HepG2 (cell line): ENCODE data around the gene KIRREL3. TPM values are rescaled to one million over a fixed set of nuclear protein-coding genes. Genes with fewer than 3 reads are reported as not detected.

Source experiments
- ATAC-seq: fragments of 200-7000 bp; cut with Tn5 transposase; 3 replicates; pipeline ENCODE4 v1.9.1; 2020; ENCODE audit warnings: mild to moderate bottlenecking, moderate library complexity
- BruUV-seq: library from RNA; stranded (reverse); fragments of 400-500 nt; replicated peaks from 2 replicates; lab custom pipeline; 2021; lab: Mats Ljungman, UMichigan
- CTCF ChIA-PET: fragments of 300-600 bp; formaldehyde crosslinking; extraction: SDS; loops from one replicate; lab custom pipeline; 2021; ENCODE audit warnings: low total read pairs, inconsistent platforms, low intra/inter-chr PET ratio; lab: Yijun Ruan, JAX
- POLR2A ChIA-PET: fragments of 350-600 bp; sonication (Branson Sonifier 250); formaldehyde crosslinking; loops from one replicate; lab custom pipeline; 2020; ENCODE audit warnings: antibody characterized with exemption, inconsistent platforms; lab: Yijun Ruan, JAX
- DNase-seq: peaks from one replicate; pipeline ENCODE4 v3.0.0-alpha.2; 2015; ENCODE audit warnings: low spot score
- FAIRE-seq: peaks from 3 replicates; lab custom pipeline; 2011; peaks lifted over from hg19 to GRCh38; lab: Jason Lieb, UNC
- H2AFZ ChIP-seq: one replicate; pipeline ENCODE4 v1.6.1; 2011; ENCODE audit warnings: low read length, inconsistent platforms
- H3K27ac ChIP-seq: fragments of 300-600 bp; 3 replicates; pipeline ENCODE4 v1.8.0; 2011; ENCODE audit warnings: mixed run types, mild to moderate bottlenecking, mixed read lengths, low read length, inconsistent platforms; ENCODE audit not compliant: insufficient read depth; ENCODE audit errors: extremely low read length
- H3K27me3 ChIP-seq, 2 experiments: fragments of 200-600 bp in 1 of 2; 2 replicates in 1 of 2; 3 replicates in 1 of 2; pipeline versions ENCODE4 v1.6.0 to v1.8.0; 2011; ENCODE audit warnings: low read length in 2 of 2, mild to moderate bottlenecking in 2 of 2, moderate library complexity in 2 of 2, inconsistent platforms in 1 of 2; ENCODE audit not compliant: insufficient read depth in 2 of 2, control insufficient read depth in 1 of 2
- H3K36me3 ChIP-seq, 2 experiments: fragments of 200-600 bp in 1 of 2; replicated peaks in 1 of 2; 2 replicates in 1 of 2; 3 replicates in 1 of 2; pipeline versions ENCODE4 v1.5.1 to v1.8.0; 2011; ENCODE audit warnings: low read length in 2 of 2, inconsistent platforms in 1 of 2; ENCODE audit not compliant: insufficient read depth in 2 of 2, control insufficient read depth in 1 of 2
- H3K4me1 ChIP-seq: 2 replicates; pipeline ENCODE4 v1.5.1; 2012; ENCODE audit warnings: low read length, inconsistent platforms; ENCODE audit not compliant: insufficient read depth
- H3K4me2 ChIP-seq: 2 replicates; pipeline ENCODE4 v1.6.0; 2011; ENCODE audit warnings: low read depth, low read length, inconsistent platforms
- H3K4me3 ChIP-seq, 3 experiments: fragments of 200-600 bp in 1 of 3; sonication (generic), shearing (Covaris generic) in 1 of 3; replicated peaks in 1 of 3; 2 replicates each; pipeline ENCODE4 v1.5.1; 2011 to 2016; ENCODE audit warnings: low read length in 3 of 3, inconsistent platforms in 2 of 3, low read depth in 2 of 3, mild to moderate bottlenecking in 2 of 3, control low read depth in 1 of 3, mixed read lengths in 1 of 3; ENCODE audit not compliant: insufficient read depth in 1 of 3
- H3K79me2 ChIP-seq: one replicate; pipeline ENCODE4 v1.6.1; 2011; ENCODE audit warnings: low read length, inconsistent platforms; ENCODE audit not compliant: insufficient read depth
- H3K9ac ChIP-seq: 2 replicates; pipeline ENCODE4 v1.6.0; 2011; ENCODE audit warnings: mild to moderate bottlenecking, low read depth, low read length, inconsistent platforms; ENCODE audit not compliant: insufficient read depth
- H3K9me3 ChIP-seq: 2 replicates; pipeline ENCODE4 v1.5.1; 2012; ENCODE audit warnings: mild to moderate bottlenecking, low read length
- H4K20me1 ChIP-seq: 2 replicates; pipeline ENCODE4 v1.6.0; 2011; ENCODE audit warnings: inconsistent platforms, mild to moderate bottlenecking, low read length, moderate library complexity; ENCODE audit not compliant: insufficient read depth
- BORCS8-MEF2B ChIP-seq: sonication (generic); formaldehyde crosslinking; IDR thresholded peaks from 2 replicates; pipeline ENCODE4 v1.8.0; 2022; ENCODE audit warnings: mild to moderate bottlenecking, missing genetic modification reagents
- CCAR2 ChIP-seq: fragments of 200-400 bp; formaldehyde crosslinking; optimal IDR thresholded peaks from 2 replicates; pipeline ENCODE3; 2018; ENCODE audit warnings: low read depth, mild to moderate bottlenecking, low read length, moderate library complexity
- DRAP1 ChIP-seq: IDR thresholded peaks from 2 replicates; pipeline ENCODE4 v1.6.1; 2016; ENCODE audit warnings: missing genetic modification reagents, missing compliant biosample characterization
- EEA1 ChIP-seq: sonication (generic); formaldehyde crosslinking; IDR thresholded peaks from 2 replicates; pipeline ENCODE4 v1.5.1; 2020; ENCODE audit warnings: mild to moderate bottlenecking, missing genetic modification reagents, borderline replicate concordance
- FOXK2 ChIP-seq: fragments of 450-650 bp; IDR thresholded peaks from 2 replicates; pipeline ENCODE4 v1.6.1; 2016
- IRF2 ChIP-seq: IDR thresholded peaks from 2 replicates; pipeline ENCODE4 v1.6.1; 2018; ENCODE audit warnings: missing genetic modification reagents, missing compliant biosample characterization
- KLF15 ChIP-seq: sonication (generic); formaldehyde crosslinking; IDR thresholded peaks from 2 replicates; pipeline ENCODE4 v1.8.1; 2023; ENCODE audit warnings: borderline replicate concordance, mild to moderate bottlenecking, inconsistent platforms, missing genetic modification reagents, mixed read lengths
- MATR3 ChIP-seq: sonication (generic); formaldehyde crosslinking; IDR thresholded peaks from 2 replicates; pipeline ENCODE4 v1.4.0; 2020; ENCODE audit warnings: missing genetic modification reagents
- PBX3 ChIP-seq: sonication (generic); formaldehyde crosslinking; IDR thresholded peaks from 2 replicates; pipeline ENCODE4 v1.8.1; 2023; ENCODE audit warnings: missing genetic modification reagents, inconsistent platforms, borderline replicate concordance
- RAD51 ChIP-seq: fragments of 450-650 bp; IDR thresholded peaks from 2 replicates; pipeline ENCODE4 v1.6.1; 2016; ENCODE audit warnings: borderline replicate concordance
- ZSCAN31 ChIP-seq: sonication (generic); formaldehyde crosslinking; IDR thresholded peaks from 2 replicates; pipeline ENCODE4 v1.5.0; 2020; ENCODE audit warnings: low read depth, mild to moderate bottlenecking, missing genetic modification reagents
- ZUFSP ChIP-seq: sonication (generic); formaldehyde crosslinking; IDR thresholded peaks from 2 replicates; pipeline ENCODE4 v1.9.0; 2021; ENCODE audit warnings: missing genetic modification reagents, mild to moderate bottlenecking, borderline replicate concordance
- WGBS: methylation state at CpG from one replicate; pipeline ENCODE4 v1.1.6; 2017; ENCODE audit warnings: low lambda C conversion rate; 5-methylcytosine and 5-hydroxymethylcytosine counted together
- in situ Hi-C: cut with HindIII; loops from 2 replicates; pipeline ENCODE4 v1.10.0; 2017; ENCODE audit warnings: low pct_unique_long_range_greater_than_20kb; ENCODE audit not compliant: extremely low pct_ligation_motif_present
- intact Hi-C: fragments of 100-400 bp; cut with micrococcal nuclease; formaldehyde crosslinking; loops from one replicate; pipeline ENCODE4 v1.10.0; 2022; ENCODE audit not compliant: unreplicated experiment
- polyA plus RNA-seq, 8 experiments: library from polyadenylated mRNA; depleted of rRNA in 3 of 8; stranded (reverse) in 7 of 8; unstranded in 1 of 8; fragments of >200 nt; fragmentation: Illumina TruSeq in 4 of 8; extraction: Trizol in 4 of 8; gene quantifications; 2 replicates each; pipeline versions ENCODE4 v1.2.1 to v1.2.3, GENCODE V29; 2011 to 2016; ENCODE audit warnings: low read depth in 4 of 8, missing spikeins in 1 of 8, mixed read lengths in 1 of 8; ENCODE audit not compliant: insufficient read depth in 1 of 8
- total RNA-seq, 5 experiments: library from RNA; depleted of rRNA; stranded (reverse); fragments of >200 nt; fragmentation: Illumina TruSeq; extraction: Trizol; gene quantifications; 2 replicates each; pipeline ENCODE4 v1.2.3, GENCODE V29; 2016; ENCODE audit warnings: low read depth in 1 of 5

KIRREL3 gene
- total and polyA plus RNA-seq, 2 of the 13 experiments (the other 11 are each of a cell fraction or from before 2014, with no cell fraction given): not detected

GRCh38 chr11:126830216-126830806 is 170.3 kb downstream of the KIRREL3 start (continued):
- no peak for TF ChIP-seq PBX3 (CRISPR knock-in tag)
- no peak for TF ChIP-seq FOXK2
- no peak for TF ChIP-seq BORCS8-MEF2B
- no peak for TF ChIP-seq KLF15 (CRISPR knock-in tag)
- no peak for TF ChIP-seq EEA1
- no peak for TF ChIP-seq ZUFSP (CRISPR knock-in tag)
- no peak for TF ChIP-seq DRAP1 (CRISPR knock-in tag)
- no peak for TF ChIP-seq ZSCAN31 (CRISPR knock-in tag)

- 0% methylated on average over 2 of the region's 2 CpGs for WGBS
- FAIRE-seq (no peak), DNase-seq (no peak), ATAC-seq (no peak)
- intact Hi-C loops: no loop called here
- ChIA-PET CTCF (no interaction called here), POLR2A (no interaction called here)
- no peak overlapping the region for H3K4me2 ChIP-seq
- H3K27ac ChIP-seq: no peak overlapping the region
- TF ChIP-seq IRF2 (CRISPR knock-in tag) (no peak), CCAR2 (no peak), RAD51 (no peak), MATR3 (no peak)
- no peak overlapping the region for H3K9ac ChIP-seq
- H3K36me3 ChIP-seq: no peaks in the 10 kb centered on the region
- BruUV-seq: no TSS peak
- H3K4me3 ChIP-seq: no peak overlapping the region
- H2AFZ ChIP-seq: no peak overlapping the region
- in situ Hi-C loops: no loop called here
- H4K20me1 ChIP-seq: no peaks in the 10 kb centered on the region
- peaks cover 0 to 10% of the 10 kb centered on the region in 2 experiments; a peak in 1 of 5 replicates for H3K27me3 ChIP-seq
- no peaks in the 10 kb centered on the region for H3K9me3 ChIP-seq
- H3K4me1 ChIP-seq: no peaks in the 10 kb centered on the region
- no peaks in the 10 kb centered on the region for H3K79me2 ChIP-seq
These were observed 170.9 kb downstream of the KIRREL3 start for GRCh38 chr11:126829716-126830115.
